ENCODE measurements around the gene IL4R.
A peak's percentile ranks its signal among the peaks of the same experiment; 100 is the strongest.

IL4R gene

DNA sequence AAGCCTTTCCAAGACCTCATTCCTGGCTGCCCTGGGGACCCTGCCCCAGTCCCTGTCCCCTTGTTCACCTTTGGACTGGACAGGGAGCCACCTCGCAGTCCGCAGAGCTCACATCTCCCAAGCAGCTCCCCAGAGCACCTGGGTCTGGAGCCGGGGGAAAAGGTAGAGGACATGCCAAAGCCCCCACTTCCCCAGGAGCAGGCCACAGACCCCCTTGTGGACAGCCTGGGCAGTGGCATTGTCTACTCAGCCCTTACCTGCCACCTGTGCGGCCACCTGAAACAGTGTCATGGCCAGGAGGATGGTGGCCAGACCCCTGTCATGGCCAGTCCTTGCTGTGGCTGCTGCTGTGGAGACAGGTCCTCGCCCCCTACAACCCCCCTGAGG, 49.5 kb downstream of the IL4R start:
- no peak for DNase-seq

DNA sequence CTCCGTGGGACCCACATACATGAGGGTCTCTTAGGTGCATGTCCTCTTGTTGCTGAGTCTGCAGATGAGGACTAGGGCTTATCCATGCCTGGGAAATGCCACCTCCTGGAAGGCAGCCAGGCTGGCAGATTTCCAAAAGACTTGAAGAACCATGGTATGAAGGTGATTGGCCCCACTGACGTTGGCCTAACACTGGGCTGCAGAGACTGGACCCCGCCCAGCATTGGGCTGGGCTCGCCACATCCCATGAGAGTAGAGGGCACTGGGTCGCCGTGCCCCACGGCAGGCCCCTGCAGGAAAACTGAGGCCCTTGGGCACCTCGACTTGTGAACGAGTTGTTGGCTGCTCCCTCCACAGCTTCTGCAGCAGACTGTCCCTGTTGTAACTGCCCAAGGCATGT, 50.0 kb downstream of the IL4R start:
- no peak for DNase-seq

GRCh38 chr16:27364493-27365141, 50.8 kb downstream of the IL4R start:
- DNase-seq: no peak

GRCh38 chr16:27365142-27366089, 51.6 kb downstream of the IL4R start:
- DNase-seq: no peak

DNA sequence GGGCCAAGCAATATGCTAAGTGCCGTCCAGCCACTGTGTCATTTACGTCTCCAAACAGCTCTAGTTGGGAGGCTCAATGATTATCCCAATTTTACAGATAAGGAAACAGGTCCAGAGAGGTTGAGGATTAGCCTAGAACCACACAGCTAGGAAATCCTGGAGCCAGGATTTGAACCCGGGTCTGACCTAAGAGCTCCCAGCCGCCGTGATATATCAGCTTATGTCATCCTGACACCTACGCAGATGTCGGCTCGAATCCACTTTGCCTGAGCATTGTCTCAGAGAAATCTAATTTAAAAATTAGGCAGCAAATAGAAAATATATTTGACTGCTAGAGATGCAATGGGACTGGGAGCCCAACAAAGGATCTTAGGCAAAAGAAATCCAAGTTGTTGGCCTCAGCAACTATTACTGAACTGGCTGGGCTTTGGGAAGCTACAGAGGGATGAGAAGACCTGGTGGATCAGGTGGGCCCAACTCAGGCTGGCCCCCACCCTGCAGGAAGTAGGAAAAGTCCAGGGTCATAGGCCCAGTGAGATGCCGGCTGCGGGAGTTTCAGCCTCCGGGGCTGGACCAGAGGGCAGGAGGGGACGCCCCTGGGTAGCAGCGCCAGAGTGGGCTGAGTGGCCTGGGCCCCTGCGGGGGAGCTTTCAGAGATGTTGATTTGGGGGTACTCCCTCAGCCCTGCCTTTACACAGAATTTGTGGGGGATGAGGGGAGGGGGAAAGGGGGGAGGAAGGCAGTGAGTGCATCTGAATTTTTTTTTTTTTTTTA, 53.1 kb downstream of the IL4R start:
- DNase-seq: no peak

GRCh38 chr16:27367461-27368357, 53.9 kb downstream of the IL4R start:
- DNase-seq: peak; percentile 84

GRCh38 chr16:27368358-27368722, 54.6 kb downstream of the IL4R start:
- no peak for DNase-seq

DNA sequence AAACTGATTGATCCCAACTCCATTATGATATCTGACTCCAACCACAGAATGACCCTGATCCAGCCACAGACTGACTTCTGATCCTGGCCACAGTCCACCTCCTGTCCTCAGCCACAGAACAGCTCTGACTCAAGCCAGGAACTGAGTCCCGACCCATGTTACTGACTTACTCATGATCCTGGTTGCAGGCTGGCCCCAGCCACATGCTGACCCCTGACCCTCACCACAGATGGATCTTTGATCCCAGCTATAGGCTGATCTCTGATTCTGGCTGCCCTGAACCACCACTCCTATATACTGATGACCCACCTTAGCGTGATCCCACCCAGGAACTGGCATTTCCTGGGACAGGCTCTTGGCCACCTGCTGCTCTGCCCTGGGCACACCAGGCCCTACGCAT, 56.0 kb downstream of the IL4R start:
- no peak for DNase-seq

GRCh38 chr16:27370318-27370717, 56.5 kb downstream of the IL4R start:
- DNase-seq: no peak

GRCh38 chr16:27373312-27373711, 59.5 kb downstream of the IL4R start:
- no peak for DNase-seq

- DNase-seq: peak; percentile 75
Measured at GRCh38 chr16:27374221-27374803, 60.5 kb downstream of the IL4R start.

- peak; percentile 88 for DNase-seq
Measured at GRCh38 chr16:27374804-27375425, 61.1 kb downstream of the IL4R start.

GRCh38 chr16:27377666-27378485, 64.1 kb downstream of the IL4R start:
- no peak for DNase-seq

- no peak for DNase-seq
Measured at GRCh38 chr16:27378871-27379481, 65.2 kb downstream of the IL4R start.

DNA sequence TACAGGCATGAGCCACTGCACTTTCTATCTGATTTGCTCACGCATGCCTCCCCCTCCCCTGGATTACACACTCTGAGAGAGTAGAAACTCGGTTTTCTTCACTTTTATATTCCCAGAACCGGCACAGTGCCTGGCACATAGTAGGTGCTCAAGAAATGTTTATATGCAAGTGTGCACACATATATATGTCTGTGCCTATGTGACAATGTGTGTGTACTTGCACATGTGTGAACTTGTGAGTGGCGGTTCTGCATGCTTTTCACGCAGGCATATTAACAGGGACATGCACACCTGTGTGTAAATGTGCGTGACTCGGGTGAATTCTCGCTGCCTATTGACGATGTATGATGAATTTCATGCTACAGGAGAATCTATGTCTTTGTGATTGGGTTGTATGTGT, 66.1 kb downstream of the IL4R start:
- DNase-seq: no peak

DNA sequence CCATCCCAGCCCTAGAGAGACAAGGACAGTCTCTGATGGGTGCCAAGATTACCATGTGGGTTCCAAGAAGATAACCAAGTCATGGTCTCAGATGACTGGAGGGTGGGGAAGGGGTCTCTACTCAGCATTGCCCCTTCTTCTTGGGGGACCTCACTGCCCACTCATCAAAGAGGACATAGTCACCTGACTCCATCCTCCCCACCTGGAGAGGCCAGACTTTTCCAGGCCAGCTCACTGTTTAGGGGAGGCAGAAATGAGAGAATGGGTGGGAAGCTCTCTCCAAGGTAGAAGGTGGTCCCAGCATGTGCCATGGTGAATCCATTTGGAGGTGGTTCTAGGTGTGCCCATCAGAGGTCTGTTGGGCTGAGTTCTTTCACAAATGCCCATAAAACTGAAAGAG, 67.5 kb downstream of the IL4R start:
- no peak for DNase-seq

GRCh38 chr16:27381974-27382855, 68.4 kb downstream of the IL4R start:
- DNase-seq: no peak

- DNase-seq: peak; percentile 89
Measured at GRCh38 chr16:27383556-27384243, 69.9 kb downstream of the IL4R start.

- DNase-seq: no peak
Measured at GRCh38 chr16:27384425-27384824, 70.7 kb downstream of the IL4R start.
